GM18526 (cell line): ENCODE measurements around the gene LIF.

ENCODE experiments used
- POLR2A ChIP-seq: IDR thresholded peaks from 3 replicates; pipeline ENCODE4 v1.6.1; 2011; ENCODE audit not compliant: insufficient read length; ENCODE audit errors: extremely low read depth

The LIF gene

GRCh38 chr22:30228509-30229359 is 17.8 kb downstream of the LIF start:
- no peak for TF ChIP-seq POLR2A

GRCh38 chr22:30227438-30228228 is 18.9 kb downstream of the LIF start:
- no peak for TF ChIP-seq POLR2A

GRCh38 chr22:30226192-30226832 is 20.2 kb downstream of the LIF start:
- no peak for TF ChIP-seq POLR2A

- TF ChIP-seq POLR2A: no peak
These were observed 21.2 kb downstream of the LIF start for GRCh38 chr22:30225220-30225927.

GRCh38 chr22:30224161-30224857 is 22.2 kb downstream of the LIF start:
- TF ChIP-seq POLR2A: no peak

- no peak for TF ChIP-seq POLR2A
These were observed 23.3 kb downstream of the LIF start for GRCh38 chr22:30223303-30223702.

GRCh38 chr22:30222321-30222720 is 24.2 kb downstream of the LIF start:
- no peak for TF ChIP-seq POLR2A

- TF ChIP-seq POLR2A: no peak
These were observed 25.2 kb downstream of the LIF start for GRCh38 chr22:30221121-30221992.

GRCh38 chr22:30220338-30221012 is 26.1 kb downstream of the LIF start:
- TF ChIP-seq POLR2A: no peak

GRCh38 chr22:30219668-30220278 is 26.8 kb downstream of the LIF start:
- TF ChIP-seq POLR2A: no peak

GRCh38 chr22:30219049-30219654 is 27.4 kb downstream of the LIF start:
- no peak for TF ChIP-seq POLR2A
